HepG2 (cell line): ENCODE measurements around the gene HTR1B. TPM values are rescaled to one million over a fixed set of nuclear protein-coding genes. Genes with fewer than 3 reads are reported as not detected.

Experiments used
- ATAC-seq: fragments of 200-7000 bp; cut with Tn5 transposase; 3 replicates; pipeline ENCODE4 v1.9.1; 2020; ENCODE audit warnings: mild to moderate bottlenecking, moderate library complexity
- BruUV-seq: library from RNA; stranded (reverse); fragments of 400-500 nt; replicated peaks from 2 replicates; lab custom pipeline; 2021; lab: Mats Ljungman, UMichigan
- CTCF ChIA-PET: fragments of 300-600 bp; formaldehyde crosslinking; extraction: SDS; loops from one replicate; lab custom pipeline; 2021; ENCODE audit warnings: low total read pairs, inconsistent platforms, low intra/inter-chr PET ratio; lab: Yijun Ruan, JAX
- POLR2A ChIA-PET: fragments of 350-600 bp; sonication (Branson Sonifier 250); formaldehyde crosslinking; loops from one replicate; lab custom pipeline; 2020; ENCODE audit warnings: antibody characterized with exemption, inconsistent platforms; lab: Yijun Ruan, JAX
- DNase-seq: peaks from one replicate; pipeline ENCODE4 v3.0.0-alpha.2; 2015; ENCODE audit warnings: low spot score
- FAIRE-seq: peaks from 3 replicates; lab custom pipeline; 2011; peaks lifted over from hg19 to GRCh38; lab: Jason Lieb, UNC
- H2AFZ ChIP-seq: one replicate; pipeline ENCODE4 v1.6.1; 2011; ENCODE audit warnings: low read length, inconsistent platforms
- H3K27ac ChIP-seq: fragments of 300-600 bp; 3 replicates; pipeline ENCODE4 v1.8.0; 2011; ENCODE audit warnings: mixed run types, mild to moderate bottlenecking, mixed read lengths, low read length, inconsistent platforms; ENCODE audit not compliant: insufficient read depth; ENCODE audit errors: extremely low read length
- H3K27me3 ChIP-seq, 2 experiments: fragments of 200-600 bp in 1 of 2; 2 replicates in 1 of 2; 3 replicates in 1 of 2; pipeline versions ENCODE4 v1.6.0 to v1.8.0; 2011; ENCODE audit warnings: low read length in 2 of 2, mild to moderate bottlenecking in 2 of 2, moderate library complexity in 2 of 2, inconsistent platforms in 1 of 2; ENCODE audit not compliant: insufficient read depth in 2 of 2, control insufficient read depth in 1 of 2
- H3K36me3 ChIP-seq, 2 experiments: fragments of 200-600 bp in 1 of 2; replicated peaks in 1 of 2; 2 replicates in 1 of 2; 3 replicates in 1 of 2; pipeline versions ENCODE4 v1.5.1 to v1.8.0; 2011; ENCODE audit warnings: low read length in 2 of 2, inconsistent platforms in 1 of 2; ENCODE audit not compliant: insufficient read depth in 2 of 2, control insufficient read depth in 1 of 2
- H3K4me1 ChIP-seq: 2 replicates; pipeline ENCODE4 v1.5.1; 2012; ENCODE audit warnings: low read length, inconsistent platforms; ENCODE audit not compliant: insufficient read depth
- H3K4me2 ChIP-seq: 2 replicates; pipeline ENCODE4 v1.6.0; 2011; ENCODE audit warnings: low read depth, low read length, inconsistent platforms
- H3K4me3 ChIP-seq, 3 experiments: fragments of 200-600 bp in 1 of 3; sonication (generic), shearing (Covaris generic) in 1 of 3; replicated peaks in 1 of 3; 2 replicates each; pipeline ENCODE4 v1.5.1; 2011 to 2016; ENCODE audit warnings: low read length in 3 of 3, inconsistent platforms in 2 of 3, low read depth in 2 of 3, mild to moderate bottlenecking in 2 of 3, control low read depth in 1 of 3, mixed read lengths in 1 of 3; ENCODE audit not compliant: insufficient read depth in 1 of 3
- H3K79me2 ChIP-seq: one replicate; pipeline ENCODE4 v1.6.1; 2011; ENCODE audit warnings: low read length, inconsistent platforms; ENCODE audit not compliant: insufficient read depth
- H3K9ac ChIP-seq: 2 replicates; pipeline ENCODE4 v1.6.0; 2011; ENCODE audit warnings: mild to moderate bottlenecking, low read depth, low read length, inconsistent platforms; ENCODE audit not compliant: insufficient read depth
- H3K9me3 ChIP-seq: 2 replicates; pipeline ENCODE4 v1.5.1; 2012; ENCODE audit warnings: mild to moderate bottlenecking, low read length
- H4K20me1 ChIP-seq: 2 replicates; pipeline ENCODE4 v1.6.0; 2011; ENCODE audit warnings: inconsistent platforms, mild to moderate bottlenecking, low read length, moderate library complexity; ENCODE audit not compliant: insufficient read depth
- BRCA1 ChIP-seq: sonication (generic); formaldehyde crosslinking; IDR thresholded peaks from 2 replicates; pipeline ENCODE4 v1.4.0; 2020; ENCODE audit warnings: missing genetic modification reagents
- HMGXB3 ChIP-seq: sonication (generic); formaldehyde crosslinking; IDR thresholded peaks from 2 replicates; pipeline ENCODE4 v1.4.0; 2020; ENCODE audit warnings: missing genetic modification reagents, borderline replicate concordance
- SRSF4 ChIP-seq: fragments of 200-400 bp; formaldehyde crosslinking; IDR thresholded peaks from one replicate; pipeline ENCODE4 v1.6.1; 2018; ENCODE audit warnings: mild to moderate bottlenecking, low read depth, low read length, moderate library complexity; ENCODE audit not compliant: poor library complexity, severe bottlenecking
- ZNF790 ChIP-seq: sonication (generic); formaldehyde crosslinking; IDR thresholded peaks from 2 replicates; pipeline ENCODE4 v1.8.0; 2022; ENCODE audit warnings: missing genetic modification reagents, mild to moderate bottlenecking, borderline replicate concordance
- ZSCAN9 ChIP-seq: IDR thresholded peaks from 2 replicates; pipeline ENCODE4 v1.6.1; 2016; ENCODE audit warnings: borderline replicate concordance
- in situ Hi-C: cut with HindIII; loops from 2 replicates; pipeline ENCODE4 v1.10.0; 2017; ENCODE audit warnings: low pct_unique_long_range_greater_than_20kb; ENCODE audit not compliant: extremely low pct_ligation_motif_present
- intact Hi-C: fragments of 100-400 bp; cut with micrococcal nuclease; formaldehyde crosslinking; loops from one replicate; pipeline ENCODE4 v1.10.0; 2022; ENCODE audit not compliant: unreplicated experiment
- polyA plus RNA-seq, 8 experiments: library from polyadenylated mRNA; depleted of rRNA in 3 of 8; stranded (reverse) in 7 of 8; unstranded in 1 of 8; fragments of >200 nt; fragmentation: Illumina TruSeq in 4 of 8; extraction: Trizol in 4 of 8; gene quantifications; 2 replicates each; pipeline versions ENCODE4 v1.2.1 to v1.2.3, GENCODE V29; 2011 to 2016; ENCODE audit warnings: low read depth in 4 of 8, missing spikeins in 1 of 8, mixed read lengths in 1 of 8; ENCODE audit not compliant: insufficient read depth in 1 of 8
- total RNA-seq, 5 experiments: library from RNA; depleted of rRNA; stranded (reverse); fragments of >200 nt; fragmentation: Illumina TruSeq; extraction: Trizol; gene quantifications; 2 replicates each; pipeline ENCODE4 v1.2.3, GENCODE V29; 2016; ENCODE audit warnings: low read depth in 1 of 5

HTR1B gene
- total and polyA plus RNA-seq, 2 of the 13 experiments (the other 11 are each of a cell fraction or from before 2014, with no cell fraction given), result not detected

- Histone ChIP-seq H3K9ac (no peak overlapping the region), H3K4me1 (no peaks in the 10 kb centered on the region), H3K4me2 (no peak overlapping the region), H3K27ac (no peak overlapping the region), H3K36me3 (no peaks in the 10 kb centered on the region), H3K79me2 (no peaks in the 10 kb centered on the region), H2AFZ (no peak overlapping the region), H4K20me1 (no peaks in the 10 kb centered on the region), H3K9me3 (no peaks in the 10 kb centered on the region), H3K4me3 (no peak overlapping the region), H3K27me3 (no peaks in the 10 kb centered on the region)
- ChIA-PET POLR2A (no interaction called here), CTCF (no interaction called here)
- FAIRE-seq (no peak), ATAC-seq (no peak), DNase-seq (no peak)
- BruUV-seq, result no TSS peak
- intact Hi-C loops (no loop called here), in situ Hi-C loops (no loop called here)
- TF ChIP-seq ZSCAN9 (CRISPR knock-in tag) (no peak), SRSF4 (no peak), BRCA1 (CRISPR knock-in tag) (no peak), ZNF790 (CRISPR knock-in tag) (no peak), HMGXB3 (no peak)
Observed at GRCh38 chr6:77425671-77426070, 37.6 kb downstream of the HTR1B start.
